Heart right ventricle (tissue), 16 donors: Measurements from ENCODE around the gene STOML1. TPM values are rescaled to one million over a fixed set of nuclear protein-coding genes. Genes with fewer than 3 reads are reported as not detected.

Experiments used
- ATAC-seq, 8 donors: fragments of 200-7000 bp; cut with Tn5 transposase; one replicate each; pipeline ENCODE4 v1.9.1; 2020; ENCODE audit warnings: mild to moderate bottlenecking in 8 of 8, moderate library complexity in 8 of 8, moderate number of reproducible peaks in 1 of 8
- DNase-seq, 2 donors: peaks; one replicate each; pipeline ENCODE4 v3.0.0-alpha.2; 2020
- H3K27ac ChIP-seq, 10 donors: fragments of 200-600 bp; sonication (generic) in 2 of 10; one replicate each; pipeline versions ENCODE4 v1.5.0 to v1.8.0; 2020 to 2022; ENCODE audit warnings: mild to moderate bottlenecking in 3 of 10
- H3K27me3 ChIP-seq, 7 donors: fragments of 200-600 bp; one replicate each; pipeline ENCODE4 v1.8.0; 2021 to 2022; ENCODE audit warnings: mild to moderate bottlenecking in 2 of 7
- H3K36me3 ChIP-seq, 9 donors: fragments of 200-600 bp; sonication (generic) in 1 of 9; one replicate each; pipeline versions ENCODE4 v1.5.0 to v1.8.0; 2020 to 2022; ENCODE audit warnings: mild to moderate bottlenecking in 2 of 9
- H3K4me1 ChIP-seq, 9 donors: fragments of 200-600 bp; sonication (generic) in 1 of 9; one replicate each; pipeline versions ENCODE4 v1.5.0 to v1.8.0; 2020 to 2022; ENCODE audit warnings: mild to moderate bottlenecking in 4 of 9
- H3K4me3 ChIP-seq, 10 donors: fragments of 200-600 bp; sonication (generic) in 2 of 10; one replicate each; pipeline versions ENCODE4 v1.5.0 to v1.8.0; 2020 to 2022; ENCODE audit warnings: mild to moderate bottlenecking in 7 of 10, moderate library complexity in 2 of 10
- H3K9me3 ChIP-seq, 11 donors: fragments of 200-600 bp in 10 of 11; sonication (generic) in 2 of 11; one replicate each; pipeline versions ENCODE4 v1.5.0 to v1.8.0; 2013 to 2022; ENCODE audit warnings: mild to moderate bottlenecking in 2 of 11, control low read depth in 1 of 11, moderate library complexity in 1 of 11
- CTCF ChIP-seq, 9 donors: fragments of 200-600 bp; sonication (generic) in 2 of 9; IDR thresholded peaks; one replicate each; pipeline versions ENCODE4 v1.5.0 to v1.8.0; 2021 to 2022; ENCODE audit warnings: antibody characterized with exemption in 9 of 9, mild to moderate bottlenecking in 5 of 9, moderate library complexity in 1 of 9
- WGBS, 2 donors: extraction: QIAGEN DNeasy Blood & Tissue Kit; methylation state at CpG; one replicate each; pipeline ENCODE4 v1.1.7; 2013; ENCODE audit warnings: inconsistent platforms in 1 of 2; 5-methylcytosine and 5-hydroxymethylcytosine counted together
- intact Hi-C, 10 donors: fragments of 100-400 bp; cut with DNase I; formaldehyde crosslinking; loops; one replicate each; pipeline versions ENCODE4 v1.11.1 to v1.14.2; 2022
- polyA plus RNA-seq, 2 donors: library from polyadenylated mRNA; stranded (reverse); fragments of 200-250 nt; gene quantifications; one replicate each; pipeline ENCODE4 v1.2.3, GENCODE V29; 2013
- total RNA-seq, 10 donors: library from RNA; stranded (reverse); fragmentation: NEBNext Ultra II Directional in 3 of 10; extraction: Animal tissue kit (Norgen Biotek cat#: 25700) in 3 of 10; gene quantifications; one replicate each; pipeline versions ENCODE4 v1.2.1 to v1.2.4, GENCODE V29; 2021 to 2023
- donor health status: Arrhythmogenic right ventricular cardiomyopathy.
- donor health status: ischemic (EF 13 %, LVEDD 7.1; RV severe dilation, severe dysfunction).
- donor health status: healthy with polysubstance abuse.
- donor health status: DM: no; HTN: yes; CAD: no.
- donor health status: DM: no; HTN: no; CAD: no.
- donor health status: ischemic (EF 25% LVEDD 6.9; RV normal size, moderate dysfunction).
- donor health status: ischemic (EF 25% LVEDD 5.7; RV mildly dilated, moderate dysfunction).
- donor health status: healthy.
- donor health status: DM: yes; HTN: yes; CAD: no.
- donor health status: Ischemic cardiomyopathy.
- donor health status: ischemic (EF 35%, LVEDD 5.7; RV mildly dilated, moderate dysfunction).
- donor health status: nonischemic (EF 11% LVEDD 7.7; RV severe dilation, severe dysfunction).
- donor health status: DM: yes; HTN: yes; CAD: no.
- donor health status: PGD.
- donor health status: ischemic (EF 29% LVEDD 5.4; RV normal size, mild dysfunction).
- donor health status: nonischemic (EF 23%, LVEDD 6.1; RV moderate dilation, normal function).

STOML1 gene
- total and polyA plus RNA-seq, 12 donors = 21.1 to 38.4 (median 28.2) TPM

- peak overlapping the region in 9 of 10 donors; percentile 4 to 96 (median 89) for H3K4me3 ChIP-seq
- WGBS, 2 donors = 77 to 78% methylated on average over 5 of the region's 5 CpGs
- DNase-seq (no peak), ATAC-seq (no peak)
- peaks cover 36 to 87% (median 84%) of the 10 kb centered on the region in 9 donors for H3K4me1 ChIP-seq
- intact Hi-C loops = loop anchor here in 2 of 10 donors (5.0 to 10.0 kb wide), 2 partner anchors 45 to 52 kb away; no protein-coding TSS in a partner anchor
- H3K36me3 ChIP-seq = peaks cover 0 to 17% (median 5%) of the 10 kb centered on the region in 9 donors
- H3K27me3 ChIP-seq = no peaks in the 10 kb centered on the region
- no peaks in the 10 kb centered on the region for H3K9me3 ChIP-seq
- H3K27ac ChIP-seq = peak overlapping the region; percentile 66 to 100 (median 99)
- peak in 1 of 9 donors; percentile 6 for TF ChIP-seq CTCF (IDR thresholded peaks at IDR 0.05)
These were observed 451 bp upstream of the STOML1 start for GRCh38 chr15:73992594-73992898.

- no peaks in the 10 kb centered on the region for H3K27me3 ChIP-seq
- peak; percentile 84 to 94 for DNase-seq
- peak overlapping the region; percentile 92 to 100 (median 99) for H3K27ac ChIP-seq
- no peak for TF ChIP-seq CTCF (IDR thresholded peaks at IDR 0.05)
- H3K36me3 ChIP-seq = peaks cover 0 to 22% (median 5%) of the 10 kb centered on the region in 9 donors
- peak overlapping the region; percentile 70 to 96 (median 88) for H3K4me3 ChIP-seq
- intact Hi-C loops = loop anchor here in 2 of 10 donors (5.0 to 10.0 kb wide), 2 partner anchors 46 to 54 kb away; no protein-coding TSS in a partner anchor
- no peaks in the 10 kb centered on the region for H3K9me3 ChIP-seq
- peak; percentile 63 to 81 (median 70) for ATAC-seq
- WGBS, 2 donors = 7 to 13% methylated on average over 5 of the region's 5 CpGs
- peaks cover 47 to 88% (median 83%) of the 10 kb centered on the region in 9 donors for H3K4me1 ChIP-seq
These were observed 835 bp downstream of the STOML1 start for GRCh38 chr15:73991260-73991659.

GRCh38 chr15:73990250-73991005, 1.7 kb downstream of the STOML1 start:
- ATAC-seq (no peak), DNase-seq (no peak)
- Histone ChIP-seq H3K4me3 (peak overlapping the region in 5 of 10 donors; percentile 70 to 96 (median 91)), H3K36me3 (peaks cover 0 to 27% (median 6%) of the 10 kb centered on the region in 9 donors), H3K9me3 (no peaks in the 10 kb centered on the region), H3K4me1 (peaks cover 48 to 90% (median 83%) of the 10 kb centered on the region in 9 donors), H3K27ac (peak overlapping the region; percentile 92 to 100 (median 99)), H3K27me3 (no peaks in the 10 kb centered on the region)
- intact Hi-C loops = loop anchor here in 2 of 10 donors (5.0 to 10.0 kb wide), 2 partner anchors 47 to 54 kb away; no protein-coding TSS in a partner anchor
- WGBS, 2 donors = 62 to 67% methylated on average over 9 of the region's 9 CpGs
- no peak for TF ChIP-seq CTCF (IDR thresholded peaks at IDR 0.05)

GRCh38 chr15:73989001-73989798, 2.9 kb downstream of the STOML1 start:
- no peak overlapping the region for H3K4me3 ChIP-seq
- intact Hi-C loops = loop anchor here in 1 of 10 donors (5.0 kb wide), 1 partner anchor 48 kb away; no protein-coding TSS in a partner anchor
- no peaks in the 10 kb centered on the region for H3K9me3 ChIP-seq
- H3K27me3 ChIP-seq = no peaks in the 10 kb centered on the region
- peak overlapping the region; percentile 74 to 100 (median 99) for H3K27ac ChIP-seq
- no peak for TF ChIP-seq CTCF (IDR thresholded peaks at IDR 0.05)
- no peak for DNase-seq
- peak in 2 of 8 donors; percentile 6 to 12 for ATAC-seq
- peaks cover 58 to 98% (median 94%) of the 10 kb centered on the region in 9 donors for H3K4me1 ChIP-seq
- peaks cover 0 to 34% (median 6%) of the 10 kb centered on the region in 9 donors for H3K36me3 ChIP-seq
- WGBS, 2 donors = 70 to 78% methylated on average over 9 of the region's 9 CpGs
